DMS153 treated with DMSO at 0.1 percent for 48 hours (cell line): ENCODE results near the gene SFT2D3.
A peak's percentile ranks its signal among the peaks of the same experiment; 100 is the strongest.

ENCODE experiments used
- DNase-seq: peaks from one replicate; lab custom pipeline; 2025; ENCODE audit not compliant: unreplicated experiment; lab: John Stamatoyannopoulos, UW

Gene SFT2D3

GRCh38 chr2:127681288-127681804 lies 20.0 kb upstream of the SFT2D3 start:
- DNase-seq, result no peak

GRCh38 chr2:127681976-127682857 lies 19.1 kb upstream of the SFT2D3 start:
- no peak for DNase-seq

- DNase-seq, result no peak
Observed at GRCh38 chr2:127683056-127683455, 18.2 kb upstream of the SFT2D3 start.

- no peak for DNase-seq
Observed at GRCh38 chr2:127683757-127684156, 17.5 kb upstream of the SFT2D3 start.

GRCh38 chr2:127685410-127686080 lies 15.8 kb upstream of the SFT2D3 start:
- DNase-seq, result no peak

GRCh38 chr2:127688405-127688804 lies 12.9 kb upstream of the SFT2D3 start:
- DNase-seq, result no peak

GRCh38 chr2:127690696-127691095 lies 10.6 kb upstream of the SFT2D3 start:
- no peak for DNase-seq

GRCh38 chr2:127694986-127695385 lies 6.3 kb upstream of the SFT2D3 start:
- no peak for DNase-seq

- peak; percentile 13 for DNase-seq
Observed at GRCh38 chr2:127695491-127696472, 5.5 kb upstream of the SFT2D3 start.

GRCh38 chr2:127697482-127698180 lies 3.7 kb upstream of the SFT2D3 start:
- no peak for DNase-seq

- no peak for DNase-seq
Observed at GRCh38 chr2:127698553-127699355, 2.5 kb upstream of the SFT2D3 start.

- DNase-seq, result peak; percentile 40
Observed at GRCh38 chr2:127700527-127701192, 637 bp upstream of the SFT2D3 start.

GRCh38 chr2:127701651-127702394 lies 526 bp downstream of the SFT2D3 start:
- peak; percentile 31 for DNase-seq

- DNase-seq, result no peak
Observed at GRCh38 chr2:127702395-127703009, 1.2 kb downstream of the SFT2D3 start.

GRCh38 chr2:127703282-127703681 lies 2.0 kb downstream of the SFT2D3 start:
- no peak for DNase-seq

GRCh38 chr2:127704641-127705390 lies 3.5 kb downstream of the SFT2D3 start:
- no peak for DNase-seq
